BJ (cell line): Measurements from ENCODE around the gene PPP6R3. TPM values are rescaled to one million over a fixed set of nuclear protein-coding genes. Genes with fewer than 3 reads are reported as not detected.

Source experiments
- CTCF ChIA-PET: fragments of 350-600 bp; formaldehyde crosslinking; extraction: SDS; loops from one replicate; lab custom pipeline; 2021; ENCODE audit warnings: antibody characterized with exemption, inconsistent platforms; lab: Yijun Ruan, JAX
- POLR2A ChIA-PET: fragments of 300-600 bp; sonication (Branson Sonifier 250); formaldehyde crosslinking; extraction: SDS; loops from one replicate; lab custom pipeline; 2021; ENCODE audit warnings: antibody characterized with exemption; lab: Charles Lee
- DNase-seq: peaks from one replicate; pipeline ENCODE4 v3.0.0-alpha.2; 2011; ENCODE audit warnings: low read depth
- H3K27me3 ChIP-seq: 2 replicates; pipeline ENCODE4 v1.6.0; 2011; ENCODE audit warnings: low read length; ENCODE audit not compliant: control insufficient read depth, insufficient read depth
- H3K36me3 ChIP-seq: 2 replicates; pipeline ENCODE4 v1.5.1; 2011; ENCODE audit warnings: low read length; ENCODE audit not compliant: control insufficient read depth, insufficient read depth
- H3K4me3 ChIP-seq: 2 replicates; pipeline ENCODE4 v1.5.1; 2011; ENCODE audit warnings: low read depth, mild to moderate bottlenecking, control low read depth, low read length
- polyA plus RNA-seq: library from polyadenylated mRNA; depleted of rRNA; stranded (reverse); fragments of >200 nt; gene quantifications from 2 replicates; pipeline ENCODE4 v1.2.3, GENCODE V29; 2011
- TF ChIP-seq, protein P1 (sequence below): IDR thresholded peaks from 2 replicates; pipeline ENCODE4 v1.5.1; 2011; ENCODE audit warnings: low read depth, mild to moderate bottlenecking, control low read depth, inconsistent platforms, low read length, moderate library complexity; ENCODE audit not compliant: insufficient read depth

The PPP6R3 gene
- polyA plus RNA-seq, 1 experiment = 31.6 TPM

DNA sequence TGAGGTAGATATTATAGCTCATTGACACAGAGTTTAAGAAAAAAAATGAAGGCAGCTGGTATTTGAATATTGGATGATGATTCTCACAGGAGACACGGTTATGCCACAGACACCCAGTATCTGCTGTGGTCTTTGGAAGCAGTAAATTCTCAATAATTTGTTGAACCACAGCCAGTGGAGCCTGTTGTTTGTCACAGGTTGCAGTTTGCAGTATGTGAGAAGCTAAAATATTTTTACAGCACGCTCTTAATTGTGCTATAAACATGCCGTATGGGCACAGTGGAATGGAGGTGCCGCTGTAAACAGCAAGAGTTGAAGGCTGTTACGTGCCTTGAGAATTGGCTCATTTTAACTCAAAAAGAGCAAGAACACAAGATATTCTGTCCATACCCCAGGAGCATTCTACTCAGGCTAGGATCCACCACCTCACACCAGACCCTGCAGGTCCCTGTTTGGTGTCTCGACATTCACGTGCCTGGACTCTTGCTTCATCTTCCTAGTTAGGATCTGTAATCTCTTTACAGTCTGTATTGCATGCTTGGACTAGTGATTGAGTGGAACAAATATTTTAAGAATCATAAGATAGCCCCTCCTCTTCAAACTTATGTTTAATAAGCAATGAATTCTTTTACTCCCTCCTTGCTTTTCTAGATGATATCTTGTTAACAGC, 129.1 kb downstream of the PPP6R3 start:
- POLR2A ChIA-PET = no interaction called here
- Histone ChIP-seq H3K36me3 (peaks cover 23% of the 10 kb centered on the region), H3K27me3 (no peaks in the 10 kb centered on the region), H3K4me3 (no peak overlapping the region)
- no peak for DNase-seq
- TF ChIP-seq, protein P1, sequence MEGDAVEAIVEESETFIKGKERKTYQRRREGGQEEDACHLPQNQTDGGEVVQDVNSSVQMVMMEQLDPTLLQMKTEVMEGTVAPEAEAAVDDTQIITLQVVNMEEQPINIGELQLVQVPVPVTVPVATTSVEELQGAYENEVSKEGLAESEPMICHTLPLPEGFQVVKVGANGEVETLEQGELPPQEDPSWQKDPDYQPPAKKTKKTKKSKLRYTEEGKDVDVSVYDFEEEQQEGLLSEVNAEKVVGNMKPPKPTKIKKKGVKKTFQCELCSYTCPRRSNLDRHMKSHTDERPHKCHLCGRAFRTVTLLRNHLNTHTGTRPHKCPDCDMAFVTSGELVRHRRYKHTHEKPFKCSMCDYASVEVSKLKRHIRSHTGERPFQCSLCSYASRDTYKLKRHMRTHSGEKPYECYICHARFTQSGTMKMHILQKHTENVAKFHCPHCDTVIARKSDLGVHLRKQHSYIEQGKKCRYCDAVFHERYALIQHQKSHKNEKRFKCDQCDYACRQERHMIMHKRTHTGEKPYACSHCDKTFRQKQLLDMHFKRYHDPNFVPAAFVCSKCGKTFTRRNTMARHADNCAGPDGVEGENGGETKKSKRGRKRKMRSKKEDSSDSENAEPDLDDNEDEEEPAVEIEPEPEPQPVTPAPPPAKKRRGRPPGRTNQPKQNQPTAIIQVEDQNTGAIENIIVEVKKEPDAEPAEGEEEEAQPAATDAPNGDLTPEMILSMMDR = no peak
- CTCF ChIA-PET = no interaction called here

DNA sequence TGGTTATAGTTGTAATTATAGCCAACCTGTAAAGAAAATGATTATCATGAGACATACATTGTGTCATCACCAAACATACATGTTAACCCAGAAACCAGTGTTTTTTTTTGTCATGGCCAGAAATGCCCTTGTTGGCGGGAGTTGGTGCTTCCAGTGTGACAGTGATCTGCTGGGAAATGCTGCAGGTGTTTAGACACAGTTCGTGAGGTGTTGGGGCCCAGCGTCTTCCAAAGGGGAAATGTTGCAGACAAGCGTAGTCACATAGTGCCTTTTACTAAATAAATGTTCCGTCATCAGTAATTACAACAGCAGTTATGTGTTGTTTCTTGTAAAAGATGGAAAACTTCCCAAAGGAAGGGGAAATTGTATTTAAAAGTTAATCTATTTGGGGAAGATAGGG, 131.2 kb downstream of the PPP6R3 start:
- POLR2A ChIA-PET = no interaction called here
- Histone ChIP-seq H3K4me3 (no peak overlapping the region), H3K27me3 (no peaks in the 10 kb centered on the region), H3K36me3 (peaks cover 28% of the 10 kb centered on the region)
- TF ChIP-seq, protein P1 = no peak
- CTCF ChIA-PET = no interaction called here
- no peak for DNase-seq

DNA sequence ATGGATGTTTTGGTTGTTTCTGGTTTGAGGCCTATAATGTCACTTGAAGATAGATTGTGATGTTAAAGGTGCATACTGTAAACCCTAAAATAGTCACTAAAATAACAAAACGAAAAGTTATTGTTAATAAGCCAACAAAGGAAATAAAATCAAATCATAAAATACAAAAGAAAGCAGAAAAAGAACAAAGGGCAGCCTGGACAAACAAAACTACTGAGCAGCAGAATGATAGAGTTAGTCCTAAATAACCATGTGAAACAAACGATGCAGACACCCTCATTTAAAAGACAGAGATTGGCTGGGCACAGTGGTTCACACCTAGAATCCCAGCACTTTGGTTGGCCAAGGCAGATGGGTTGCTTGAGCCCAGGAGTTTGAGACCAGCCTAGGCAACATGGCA, 132.9 kb downstream of the PPP6R3 start:
- Histone ChIP-seq H3K36me3 (peaks cover 31% of the 10 kb centered on the region), H3K4me3 (no peak overlapping the region), H3K27me3 (no peaks in the 10 kb centered on the region)
- TF ChIP-seq, protein P1 = no peak
- ChIA-PET POLR2A (no interaction called here), CTCF (interaction anchor here (0.6 kb wide), 1 partner anchor 18 kb away, joined by 3 read pairs; no protein-coding TSS in a partner anchor)
- DNase-seq = no peak

DNA sequence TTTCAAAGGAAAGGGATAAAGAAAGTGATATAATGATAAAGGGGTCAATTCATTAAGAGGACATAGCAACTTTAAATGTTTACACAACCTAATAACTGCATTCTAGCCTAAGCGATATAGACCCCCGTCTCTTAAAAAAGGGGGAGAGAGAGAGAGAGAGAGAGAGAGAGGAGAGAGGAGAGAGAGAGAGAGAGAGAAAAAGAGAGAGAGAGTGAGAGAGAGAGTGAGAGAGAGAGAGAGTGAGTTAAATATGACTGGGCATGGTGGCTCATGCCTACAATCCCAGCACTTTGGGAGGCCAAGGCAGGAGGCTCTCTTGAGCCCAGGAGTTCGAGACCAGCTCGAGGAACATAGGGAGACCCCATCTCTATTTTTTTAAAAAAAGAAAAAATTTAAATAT, 133.6 kb downstream of the PPP6R3 start:
- POLR2A ChIA-PET = no interaction called here
- TF ChIP-seq, protein P1 = no peak
- no peak for DNase-seq
- Histone ChIP-seq H3K4me3 (no peak overlapping the region), H3K36me3 (peaks cover 31% of the 10 kb centered on the region), H3K27me3 (no peaks in the 10 kb centered on the region)
- CTCF ChIA-PET = interaction anchor here (1.1 to 1.4 kb wide), 2 partner anchors 10 to 17 kb away, joined by 3 to 4 read pairs; no protein-coding TSS in a partner anchor

DNA sequence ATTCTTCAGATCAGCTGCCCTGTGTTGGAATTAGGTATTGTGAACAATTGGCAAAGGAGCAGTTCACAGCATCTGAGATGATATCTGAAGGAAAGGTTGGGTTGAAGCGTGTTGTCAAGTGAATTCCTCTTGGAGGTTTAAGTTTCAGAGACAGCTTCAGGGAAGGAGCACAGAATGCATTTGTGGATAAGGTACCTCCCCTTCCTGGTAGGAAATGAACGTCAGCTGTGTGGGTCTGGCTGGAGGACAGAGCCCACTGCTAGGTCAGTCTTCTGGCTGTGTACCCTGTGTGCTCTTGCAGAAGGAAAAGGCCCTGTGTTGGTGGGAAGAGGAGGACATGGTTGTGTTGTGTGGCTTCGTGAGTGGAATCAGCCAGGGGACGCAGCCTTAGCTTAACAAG, 135.7 kb downstream of the PPP6R3 start:
- Histone ChIP-seq H3K36me3 (peaks cover 33% of the 10 kb centered on the region), H3K4me3 (no peak overlapping the region)
- CTCF ChIA-PET = interaction anchor here (1.2 to 1.7 kb wide), 2 partner anchors 12 to 76 kb away, joined by 3 to 6 read pairs; no protein-coding TSS in a partner anchor

More for the DNA sequence above, 135.7 kb downstream of the PPP6R3 start:
- POLR2A ChIA-PET = no interaction called here
- DNase-seq = no peak
- TF ChIP-seq, protein P1 = no peak
- no peaks in the 10 kb centered on the region for H3K27me3 ChIP-seq
